HepG2 (cell line): Measurements from ENCODE around the gene SPTBN4. TPM values are rescaled to one million over a fixed set of nuclear protein-coding genes. Genes with fewer than 3 reads are reported as not detected.

Experiments used
- ATF1 ChIP-seq: IDR thresholded peaks from 2 replicates; pipeline ENCODE4 v1.6.1; 2016; ENCODE audit warnings: mild to moderate bottlenecking, control low read depth
- CC2D1A ChIP-seq: sonication (generic); formaldehyde crosslinking; IDR thresholded peaks from 2 replicates; pipeline ENCODE4 v1.8.1; 2023; ENCODE audit warnings: mild to moderate bottlenecking, missing genetic modification reagents
- ESRRA ChIP-seq: sonication (generic); formaldehyde crosslinking; IDR thresholded peaks from 2 replicates; pipeline ENCODE4 v1.5.1; 2020; ENCODE audit warnings: mild to moderate bottlenecking, low read depth, missing genetic modification reagents
- MED13 ChIP-seq: sonication (generic); formaldehyde crosslinking; IDR thresholded peaks from 2 replicates; pipeline ENCODE4 v1.5.0; 2020; ENCODE audit warnings: missing genetic modification reagents
- NFIC ChIP-seq: IDR thresholded peaks from 2 replicates; pipeline ENCODE4 v1.6.1; 2012; ENCODE audit warnings: mild to moderate bottlenecking, low read length, inconsistent platforms
- PAXIP1 ChIP-seq: sonication (generic); formaldehyde crosslinking; conservative IDR thresholded peaks from 2 replicates; pipeline ENCODE4 v1.4.0; 2020; ENCODE audit warnings: mild to moderate bottlenecking, missing genetic modification reagents, moderate library complexity
- PBX2 ChIP-seq: IDR thresholded peaks from 2 replicates; pipeline ENCODE4 v1.6.1; 2016; ENCODE audit warnings: control low read depth
- PHF20 ChIP-seq: sonication (generic); formaldehyde crosslinking; IDR thresholded peaks from 2 replicates; pipeline ENCODE4 v1.5.0; 2020; ENCODE audit warnings: mild to moderate bottlenecking, missing genetic modification reagents
- SP1 ChIP-seq, 2 experiments: fragments of 450-650 bp in 1 of 2; sonication (generic) in 1 of 2; formaldehyde crosslinking in 1 of 2; IDR thresholded peaks; 2 replicates each; pipeline versions ENCODE4 v1.4.0 to v1.6.1; 2016 to 2020; ENCODE audit warnings: missing genetic modification reagents in 1 of 2
- TP53 ChIP-seq: sonication (generic); formaldehyde crosslinking; conservative IDR thresholded peaks from 2 replicates; pipeline ENCODE4 v1.4.0; 2020; ENCODE audit warnings: missing genetic modification reagents
- ZKSCAN1 ChIP-seq: fragments of 150-350 bp; IDR thresholded peaks from 2 replicates; pipeline ENCODE4 v1.6.1; 2014; ENCODE audit warnings: low read length
- ZNF101 ChIP-seq: sonication (generic); formaldehyde crosslinking; IDR thresholded peaks from 2 replicates; pipeline ENCODE4 v1.4.0; 2020; ENCODE audit warnings: mild to moderate bottlenecking, low read depth, missing genetic modification reagents, borderline replicate concordance
- ZNF20 ChIP-seq: sonication (generic); formaldehyde crosslinking; IDR thresholded peaks from 2 replicates; pipeline ENCODE4 v1.4.0; 2020; ENCODE audit warnings: mild to moderate bottlenecking, moderate library complexity, missing genetic modification reagents
- ZNF225 ChIP-seq: sonication (generic); formaldehyde crosslinking; IDR thresholded peaks from 2 replicates; pipeline ENCODE4 v1.4.0; 2020; ENCODE audit warnings: mild to moderate bottlenecking, missing genetic modification reagents
- ZNF709 ChIP-seq: sonication (generic); formaldehyde crosslinking; IDR thresholded peaks from 2 replicates; pipeline ENCODE4 v1.5.0; 2020; ENCODE audit warnings: mild to moderate bottlenecking, missing genetic modification reagents
- ZSCAN22 ChIP-seq: sonication (generic); formaldehyde crosslinking; IDR thresholded peaks from 2 replicates; pipeline ENCODE4 v1.4.0; 2020; ENCODE audit warnings: mild to moderate bottlenecking, missing genetic modification reagents
- ZSCAN9 ChIP-seq: IDR thresholded peaks from 2 replicates; pipeline ENCODE4 v1.6.1; 2016; ENCODE audit warnings: borderline replicate concordance
- polyA plus RNA-seq, 8 experiments: library from polyadenylated mRNA; depleted of rRNA in 3 of 8; stranded (reverse) in 7 of 8; unstranded in 1 of 8; fragments of >200 nt; fragmentation: Illumina TruSeq in 4 of 8; extraction: Trizol in 4 of 8; gene quantifications; 2 replicates each; pipeline versions ENCODE4 v1.2.1 to v1.2.3, GENCODE V29; 2011 to 2016; ENCODE audit warnings: low read depth in 4 of 8, missing spikeins in 1 of 8, mixed read lengths in 1 of 8; ENCODE audit not compliant: insufficient read depth in 1 of 8
- total RNA-seq, 5 experiments: library from RNA; depleted of rRNA; stranded (reverse); fragments of >200 nt; fragmentation: Illumina TruSeq; extraction: Trizol; gene quantifications; 2 replicates each; pipeline ENCODE4 v1.2.3, GENCODE V29; 2016; ENCODE audit warnings: low read depth in 1 of 5
- TF ChIP-seq, protein P1 (sequence below): sonication (generic); formaldehyde crosslinking; IDR thresholded peaks from 2 replicates; pipeline ENCODE4 v1.5.1; 2020; ENCODE audit warnings: mild to moderate bottlenecking, missing genetic modification reagents, moderate library complexity
- TF ChIP-seq, protein P2 (sequence below): sonication (generic); formaldehyde crosslinking; IDR thresholded peaks from 2 replicates; pipeline ENCODE4 v1.9.0; 2022; ENCODE audit warnings: missing genetic modification reagents, mild to moderate bottlenecking, borderline replicate concordance

The SPTBN4 gene
- total and polyA plus RNA-seq, 2 of the 13 experiments (the other 11 are each of a cell fraction or from before 2014, with no cell fraction given): 0.11 TPM

- no peak for TF ChIP-seq PBX2 (CRISPR knock-in tag)
- peak; percentile 99 for TF ChIP-seq PAXIP1 (CRISPR knock-in tag)
- TF ChIP-seq ESRRA (CRISPR knock-in tag): 0 out of 2 replicates have a peak, but pooled peaks have one; percentile 42
- TF ChIP-seq PHF20 (CRISPR knock-in tag): no peak; the same call in 1 of the 2 replicates
- no peak for TF ChIP-seq NFIC
- peak; percentile 57; the same call in 1 of the 2 replicates for TF ChIP-seq ZNF101
- TF ChIP-seq, protein P1, sequence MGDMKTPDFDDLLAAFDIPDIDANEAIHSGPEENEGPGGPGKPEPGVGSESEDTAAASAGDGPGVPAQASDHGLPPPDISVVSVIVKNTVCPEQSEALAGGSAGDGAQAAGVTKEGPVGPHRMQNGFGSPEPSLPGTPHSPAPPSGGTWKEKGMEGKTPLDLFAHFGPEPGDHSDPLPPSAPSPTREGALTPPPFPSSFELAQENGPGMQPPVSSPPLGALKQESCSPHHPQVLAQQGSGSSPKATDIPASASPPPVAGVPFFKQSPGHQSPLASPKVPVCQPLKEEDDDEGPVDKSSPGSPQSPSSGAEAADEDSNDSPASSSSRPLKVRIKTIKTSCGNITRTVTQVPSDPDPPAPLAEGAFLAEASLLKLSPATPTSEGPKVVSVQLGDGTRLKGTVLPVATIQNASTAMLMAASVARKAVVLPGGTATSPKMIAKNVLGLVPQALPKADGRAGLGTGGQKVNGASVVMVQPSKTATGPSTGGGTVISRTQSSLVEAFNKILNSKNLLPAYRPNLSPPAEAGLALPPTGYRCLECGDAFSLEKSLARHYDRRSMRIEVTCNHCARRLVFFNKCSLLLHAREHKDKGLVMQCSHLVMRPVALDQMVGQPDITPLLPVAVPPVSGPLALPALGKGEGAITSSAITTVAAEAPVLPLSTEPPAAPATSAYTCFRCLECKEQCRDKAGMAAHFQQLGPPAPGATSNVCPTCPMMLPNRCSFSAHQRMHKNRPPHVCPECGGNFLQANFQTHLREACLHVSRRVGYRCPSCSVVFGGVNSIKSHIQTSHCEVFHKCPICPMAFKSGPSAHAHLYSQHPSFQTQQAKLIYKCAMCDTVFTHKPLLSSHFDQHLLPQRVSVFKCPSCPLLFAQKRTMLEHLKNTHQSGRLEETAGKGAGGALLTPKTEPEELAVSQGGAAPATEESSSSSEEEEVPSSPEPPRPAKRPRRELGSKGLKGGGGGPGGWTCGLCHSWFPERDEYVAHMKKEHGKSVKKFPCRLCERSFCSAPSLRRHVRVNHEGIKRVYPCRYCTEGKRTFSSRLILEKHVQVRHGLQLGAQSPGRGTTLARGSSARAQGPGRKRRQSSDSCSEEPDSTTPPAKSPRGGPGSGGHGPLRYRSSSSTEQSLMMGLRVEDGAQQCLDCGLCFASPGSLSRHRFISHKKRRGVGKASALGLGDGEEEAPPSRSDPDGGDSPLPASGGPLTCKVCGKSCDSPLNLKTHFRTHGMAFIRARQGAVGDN (CRISPR knock-in tag): peak; percentile 89
- 0 out of 2 replicates have a peak, but pooled peaks have one; percentile 44 for TF ChIP-seq TP53 (CRISPR knock-in tag)
- peak; percentile 69 for TF ChIP-seq MED13 (CRISPR knock-in tag)
- 0 out of 2 replicates have a peak, but pooled peaks have one; percentile 34 for TF ChIP-seq ZSCAN9 (CRISPR knock-in tag)
- no peak for TF ChIP-seq ZKSCAN1
- TF ChIP-seq ATF1: no peak
- TF ChIP-seq ZSCAN22 (CRISPR knock-in tag): peak; percentile 53; the same call in 1 of the 2 replicates
- no peak for TF ChIP-seq ZNF225 (CRISPR knock-in tag)
- TF ChIP-seq ZNF709: 0 out of 2 replicates have a peak, but pooled peaks have one; percentile 57
- TF ChIP-seq ZNF20 (CRISPR knock-in tag): no peak
- TF ChIP-seq, protein P2, sequence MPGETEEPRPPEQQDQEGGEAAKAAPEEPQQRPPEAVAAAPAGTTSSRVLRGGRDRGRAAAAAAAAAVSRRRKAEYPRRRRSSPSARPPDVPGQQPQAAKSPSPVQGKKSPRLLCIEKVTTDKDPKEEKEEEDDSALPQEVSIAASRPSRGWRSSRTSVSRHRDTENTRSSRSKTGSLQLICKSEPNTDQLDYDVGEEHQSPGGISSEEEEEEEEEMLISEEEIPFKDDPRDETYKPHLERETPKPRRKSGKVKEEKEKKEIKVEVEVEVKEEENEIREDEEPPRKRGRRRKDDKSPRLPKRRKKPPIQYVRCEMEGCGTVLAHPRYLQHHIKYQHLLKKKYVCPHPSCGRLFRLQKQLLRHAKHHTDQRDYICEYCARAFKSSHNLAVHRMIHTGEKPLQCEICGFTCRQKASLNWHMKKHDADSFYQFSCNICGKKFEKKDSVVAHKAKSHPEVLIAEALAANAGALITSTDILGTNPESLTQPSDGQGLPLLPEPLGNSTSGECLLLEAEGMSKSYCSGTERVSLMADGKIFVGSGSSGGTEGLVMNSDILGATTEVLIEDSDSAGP: peak; percentile 89; the same call in 1 of the 2 replicates
- TF ChIP-seq CC2D1A: no peak
- TF ChIP-seq SP1 (IDR thresholded peaks at IDR 0.05): 0 out of 2 replicates have a peak, but pooled peaks have one; percentile 17
- TF ChIP-seq SP1 (CRISPR knock-in tag; IDR thresholded peaks at IDR 0.05): peak; percentile 90
Measured at GRCh38 chr19:40603389-40604170, 136.8 kb downstream of the SPTBN4 start (continued).
